Breast epithelium (tissue), 3 donors: ENCODE measurements around the gene PAQR4.

Experiments
- POLR2A ChIP-seq: fragments of 450-650 bp; IDR thresholded peaks from one replicate; pipeline ENCODE4 v1.6.1; 2016; ENCODE audit warnings: antibody characterized with exemption, mild to moderate bottlenecking, moderate library complexity
- POLR2AphosphoS5 ChIP-seq, 3 donors: sonication (generic); formaldehyde crosslinking; IDR thresholded peaks; one replicate each; pipeline ENCODE4 v1.6.1; 2017; ENCODE audit warnings: antibody characterized with exemption in 3 of 3
- TF ChIP-seq, protein P1 (sequence below), 3 donors: fragments of 450-650 bp; IDR thresholded peaks; one replicate each; pipeline ENCODE4 v1.5.1; 2016 to 2017; ENCODE audit warnings: antibody characterized with exemption in 3 of 3, mild to moderate bottlenecking in 3 of 3, moderate library complexity in 3 of 3

GRCh38 chr16:3007957-3008689, 39.0 kb downstream of the PAQR4 start:
- TF ChIP-seq, protein P1, sequence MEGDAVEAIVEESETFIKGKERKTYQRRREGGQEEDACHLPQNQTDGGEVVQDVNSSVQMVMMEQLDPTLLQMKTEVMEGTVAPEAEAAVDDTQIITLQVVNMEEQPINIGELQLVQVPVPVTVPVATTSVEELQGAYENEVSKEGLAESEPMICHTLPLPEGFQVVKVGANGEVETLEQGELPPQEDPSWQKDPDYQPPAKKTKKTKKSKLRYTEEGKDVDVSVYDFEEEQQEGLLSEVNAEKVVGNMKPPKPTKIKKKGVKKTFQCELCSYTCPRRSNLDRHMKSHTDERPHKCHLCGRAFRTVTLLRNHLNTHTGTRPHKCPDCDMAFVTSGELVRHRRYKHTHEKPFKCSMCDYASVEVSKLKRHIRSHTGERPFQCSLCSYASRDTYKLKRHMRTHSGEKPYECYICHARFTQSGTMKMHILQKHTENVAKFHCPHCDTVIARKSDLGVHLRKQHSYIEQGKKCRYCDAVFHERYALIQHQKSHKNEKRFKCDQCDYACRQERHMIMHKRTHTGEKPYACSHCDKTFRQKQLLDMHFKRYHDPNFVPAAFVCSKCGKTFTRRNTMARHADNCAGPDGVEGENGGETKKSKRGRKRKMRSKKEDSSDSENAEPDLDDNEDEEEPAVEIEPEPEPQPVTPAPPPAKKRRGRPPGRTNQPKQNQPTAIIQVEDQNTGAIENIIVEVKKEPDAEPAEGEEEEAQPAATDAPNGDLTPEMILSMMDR (IDR thresholded peaks at IDR 0.05), result no peak
- no peak for TF ChIP-seq POLR2A
- no peak for TF ChIP-seq POLR2AphosphoS5 (IDR thresholded peaks at IDR 0.05)
